Putamen (tissue), 1 donor: ENCODE results near the gene ZFYVE16.
"Not testable (repeated sequence)": the region's sequence is repeated elsewhere in the genome, so short reads cannot be mapped to it uniquely, and the experiment has no call there.

Source experiments
- DNase-seq: peaks from one replicate; pipeline ENCODE4 v3.0.0-alpha.2; 2016; ENCODE audit warnings: low spot score

ZFYVE16 gene

GRCh38 chr5:80487829-80488721 is 80.2 kb downstream of the ZFYVE16 start, which contains the start of gene FAM151B:
Gene FAM151B (plus strand): TSS chr5:80488100. CDS start chr5:80488124, 24 bp downstream.
- peak; percentile 87 for DNase-seq

GRCh38 chr5:80491296-80491695 is 83.4 kb downstream of the ZFYVE16 start:
- DNase-seq, result no peak

- DNase-seq, result no peak
Observed at GRCh38 chr5:80492741-80493140, 84.9 kb downstream of the ZFYVE16 start.

GRCh38 chr5:80493443-80493842 is 85.6 kb downstream of the ZFYVE16 start:
- not testable (repeated sequence) for DNase-seq

- no peak for DNase-seq
Observed at GRCh38 chr5:80495891-80496290, 88.0 kb downstream of the ZFYVE16 start.

GRCh38 chr5:80502800-80503199 is 94.9 kb downstream of the ZFYVE16 start:
- DNase-seq, result no peak

- DNase-seq, result no peak
Observed at GRCh38 chr5:80503641-80504040, 95.8 kb downstream of the ZFYVE16 start.

GRCh38 chr5:80504833-80505232 is 97.0 kb downstream of the ZFYVE16 start:
- no peak for DNase-seq

- no peak for DNase-seq
Observed at GRCh38 chr5:80507663-80508062, 99.8 kb downstream of the ZFYVE16 start.

- no peak for DNase-seq
Observed at GRCh38 chr5:80508844-80509243, 101.0 kb downstream of the ZFYVE16 start.

- DNase-seq, result no peak
Observed at GRCh38 chr5:80509362-80509761, 101.5 kb downstream of the ZFYVE16 start.

- DNase-seq, result no peak
Observed at GRCh38 chr5:80516826-80517225, 109.0 kb downstream of the ZFYVE16 start.
